ENCODE data around the gene GNAS-AS1.

The GNAS-AS1 gene

GRCh38 chr20:58884966-58885365 is 34.3 kb upstream of the GNAS-AS1 start:
- no peak for DNase-seq (ENCODE audit: low spot score)

GRCh38 chr20:58883241-58883691 is 32.6 kb upstream of the GNAS-AS1 start:
- no peak for DNase-seq (ENCODE audit: low spot score)

DNA sequence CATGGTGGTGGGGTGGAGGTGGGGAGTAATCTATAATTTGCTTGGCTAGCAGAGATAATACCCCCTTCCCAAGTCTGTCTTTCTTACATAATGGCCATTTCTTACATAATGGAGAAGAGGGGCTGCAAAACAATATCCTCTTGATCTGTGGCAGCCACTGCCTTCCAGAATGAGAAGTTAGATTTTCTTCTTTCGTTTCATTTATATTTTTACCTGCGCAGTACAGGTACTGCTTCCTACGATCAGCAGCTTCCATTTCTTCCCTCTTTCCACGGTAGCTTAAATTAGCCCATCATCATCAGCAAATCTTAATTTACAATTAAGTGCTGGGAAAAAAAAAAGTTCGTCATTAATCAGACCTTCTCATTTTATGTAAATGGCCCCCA is 32.0 kb upstream of the GNAS-AS1 start:
- no peak for DNase-seq (ENCODE audit: low spot score)

DNA sequence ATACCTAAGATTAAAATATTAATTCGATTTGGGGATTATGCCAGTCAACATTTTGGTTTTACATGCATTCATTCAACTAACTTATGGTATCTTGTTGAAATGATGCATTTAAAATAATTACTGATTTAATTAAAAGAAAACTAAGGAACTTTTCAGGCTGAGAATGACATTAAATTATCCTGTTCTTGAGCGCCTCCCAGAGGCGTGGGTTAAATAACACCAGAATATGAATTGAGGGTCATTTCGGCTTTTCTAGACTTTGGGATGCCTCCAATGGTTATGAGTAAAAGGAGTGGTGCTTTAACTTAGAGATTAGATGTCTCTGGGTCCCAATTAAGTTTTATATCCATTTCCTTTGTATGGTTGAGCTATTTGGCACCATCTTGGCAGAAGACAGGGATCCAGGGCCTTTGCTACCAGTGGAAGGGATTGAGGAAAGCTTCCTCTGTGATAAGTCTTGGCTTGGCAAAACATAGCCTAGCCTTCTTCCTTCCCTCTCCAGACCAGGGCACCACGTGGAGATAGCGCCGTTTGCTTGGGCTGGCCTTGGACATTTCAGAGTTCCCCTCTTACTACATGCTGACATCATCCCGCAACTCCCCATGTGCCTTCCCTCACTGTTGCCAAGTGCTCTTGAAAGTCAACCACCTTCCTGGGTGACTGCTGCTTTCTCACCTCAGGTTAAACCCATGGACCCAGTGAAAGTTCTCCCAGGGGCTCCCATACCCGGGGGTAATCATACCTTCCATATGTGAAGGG is 30.5 kb upstream of the GNAS-AS1 start:
- DNase-seq (ENCODE audit: low spot score) = no peak

DNA sequence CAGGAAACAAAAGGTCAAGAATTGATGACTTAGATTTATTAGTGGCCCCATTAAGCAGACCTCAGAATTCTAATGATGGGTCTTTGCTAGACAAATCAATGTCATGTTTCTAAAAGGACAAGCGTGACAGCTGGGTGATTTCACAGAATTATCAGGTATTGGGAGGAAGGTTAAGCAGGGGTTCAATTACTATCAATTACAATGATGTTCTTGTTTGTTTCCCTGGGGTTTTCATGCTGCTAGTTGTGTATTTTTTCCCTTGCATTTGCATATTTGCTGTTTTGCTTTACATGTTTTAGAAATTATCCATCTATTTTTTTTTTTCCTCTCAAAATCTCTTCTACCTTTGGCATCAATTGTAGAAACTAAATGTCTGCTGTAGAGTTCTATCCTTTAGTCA is 29.7 kb upstream of the GNAS-AS1 start:
- no peak for DNase-seq (ENCODE audit: low spot score)

GRCh38 chr20:58878399-58878798 is 27.7 kb upstream of the GNAS-AS1 start:
- no peak for DNase-seq (ENCODE audit: low spot score)

DNA sequence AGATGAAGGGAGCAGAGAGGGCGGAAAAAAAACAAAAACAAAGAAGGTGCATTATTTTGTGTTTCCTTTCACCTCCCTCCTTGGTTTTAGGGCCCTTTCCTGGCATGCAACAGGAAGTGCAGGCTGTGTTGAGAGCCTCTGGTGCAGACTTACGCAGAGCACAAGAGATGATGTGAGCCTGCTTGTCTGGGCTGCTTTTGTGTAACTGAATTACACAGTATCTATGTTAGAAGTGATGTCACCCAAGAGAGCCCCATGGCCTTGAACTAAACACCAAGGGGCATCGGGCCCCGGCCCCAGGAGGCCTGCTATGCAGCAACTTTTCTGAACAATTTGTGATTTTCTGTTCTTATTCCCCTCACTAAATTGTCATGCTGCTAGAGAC is 27.3 kb upstream of the GNAS-AS1 start:
- DNase-seq (ENCODE audit: low spot score) = no peak

DNA sequence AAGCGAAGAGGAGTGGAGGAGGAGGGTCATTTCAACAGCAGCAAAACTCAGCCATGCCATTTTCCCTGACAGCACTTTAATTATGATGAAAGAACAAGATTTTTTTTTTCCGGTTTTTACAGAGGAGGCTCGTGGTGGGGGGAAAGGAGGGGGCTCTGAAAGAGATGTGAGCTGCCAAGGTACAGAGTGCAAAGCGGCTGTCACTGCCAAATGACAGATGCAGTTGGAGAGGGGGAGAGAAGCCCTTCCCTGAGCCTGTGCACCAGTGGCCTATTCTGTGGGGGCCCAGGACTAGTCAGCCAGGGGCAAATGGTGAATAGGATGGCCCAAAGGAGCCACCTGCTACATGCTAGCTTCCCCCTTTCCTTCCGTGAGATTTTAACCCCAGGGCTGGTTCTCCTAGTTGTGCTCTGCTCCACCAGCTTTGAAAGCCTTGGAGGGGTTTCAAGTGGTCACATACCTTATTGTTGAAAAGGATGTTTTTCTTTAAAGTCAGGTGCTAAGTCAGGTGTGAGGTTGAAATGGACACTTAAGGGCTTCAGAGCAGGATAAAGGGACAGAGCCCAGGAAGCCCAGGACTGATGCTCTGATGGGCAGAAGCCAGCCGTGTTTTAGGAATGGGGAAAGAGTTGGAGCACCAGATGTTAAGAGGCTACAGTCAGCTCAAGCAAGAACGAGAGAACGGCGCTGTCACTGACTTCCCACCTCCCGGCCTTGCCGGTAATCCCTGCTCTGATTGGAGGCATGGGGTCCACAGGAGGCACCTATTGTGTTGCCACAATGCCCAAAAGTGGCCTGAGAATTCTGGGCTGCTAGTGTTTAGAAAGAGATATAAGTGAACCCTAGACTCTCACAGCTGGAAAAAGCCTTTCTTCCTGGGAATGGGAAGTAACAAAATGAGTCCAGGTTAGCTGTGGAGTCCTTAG is 26.6 kb upstream of the GNAS-AS1 start:
- no peak for DNase-seq (ENCODE audit: low spot score)

DNA sequence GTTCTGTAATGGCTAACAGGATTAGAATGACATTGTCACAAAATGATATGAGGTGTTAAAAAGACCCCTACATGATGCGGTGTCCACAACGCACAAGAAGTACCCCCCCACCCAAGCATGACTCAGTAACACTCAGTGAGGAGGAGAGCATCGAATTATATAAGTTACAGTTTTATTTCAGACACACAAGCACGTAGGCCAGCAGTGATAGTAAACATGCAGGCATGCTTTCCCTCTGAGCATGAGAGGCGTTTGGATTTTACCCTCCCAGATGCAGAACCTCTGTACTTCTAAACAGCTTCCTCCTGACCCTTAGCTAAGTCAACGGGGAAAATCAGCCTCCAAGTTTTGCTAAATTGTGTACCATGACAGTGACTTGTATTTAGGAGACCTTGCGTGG is 25.7 kb upstream of the GNAS-AS1 start:
- no peak for DNase-seq (ENCODE audit: low spot score)

DNA sequence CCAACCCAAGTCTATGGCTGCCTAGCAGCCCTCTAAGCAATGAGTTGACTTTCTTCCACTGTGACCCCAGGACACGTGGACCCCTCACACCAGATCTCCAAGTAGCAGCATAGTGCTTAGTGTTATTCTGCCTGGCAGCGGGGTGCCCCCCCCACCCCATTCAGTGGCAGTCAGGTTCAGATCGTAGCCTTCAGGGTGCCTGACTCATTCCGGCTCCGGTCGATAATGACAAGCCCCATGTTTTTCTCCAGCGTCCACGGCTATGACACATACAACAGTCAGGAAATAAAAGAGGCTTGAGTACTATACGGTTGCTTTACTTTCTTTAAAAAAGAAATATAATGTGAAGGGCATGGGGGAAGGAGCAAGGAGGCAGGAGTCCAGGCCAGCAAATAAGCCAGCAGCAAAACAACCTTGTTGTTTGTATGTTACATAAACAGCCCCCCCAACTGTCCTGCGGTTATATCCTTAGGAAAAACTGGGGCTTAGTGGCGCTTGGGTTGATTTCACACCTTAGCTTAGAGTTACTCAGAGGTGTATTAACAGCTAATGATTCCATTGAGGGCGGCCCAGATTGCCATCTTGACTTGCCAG is 24.9 kb upstream of the GNAS-AS1 start:
- DNase-seq (ENCODE audit: low spot score) = no peak

DNA sequence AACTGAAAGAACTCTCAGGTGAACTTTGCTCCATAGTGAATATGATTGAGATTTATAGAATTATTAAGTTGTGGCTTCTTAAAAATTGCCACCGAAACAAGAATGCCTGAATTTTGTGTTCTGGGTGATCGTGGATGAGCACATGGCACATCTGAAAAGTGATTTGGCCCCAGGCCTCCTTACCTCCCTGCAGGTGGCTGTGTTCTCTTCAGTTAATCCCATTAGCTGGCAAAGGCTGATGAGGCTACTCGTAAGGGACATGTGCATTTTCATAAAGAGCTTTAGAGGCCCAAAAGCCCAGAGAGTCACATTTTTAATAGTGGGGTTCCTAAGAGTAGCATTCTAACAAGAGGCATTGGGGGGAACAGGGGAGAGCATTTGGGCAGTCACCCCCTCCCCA is 24.4 kb upstream of the GNAS-AS1 start:
- no peak for DNase-seq (ENCODE audit: low spot score)

DNA sequence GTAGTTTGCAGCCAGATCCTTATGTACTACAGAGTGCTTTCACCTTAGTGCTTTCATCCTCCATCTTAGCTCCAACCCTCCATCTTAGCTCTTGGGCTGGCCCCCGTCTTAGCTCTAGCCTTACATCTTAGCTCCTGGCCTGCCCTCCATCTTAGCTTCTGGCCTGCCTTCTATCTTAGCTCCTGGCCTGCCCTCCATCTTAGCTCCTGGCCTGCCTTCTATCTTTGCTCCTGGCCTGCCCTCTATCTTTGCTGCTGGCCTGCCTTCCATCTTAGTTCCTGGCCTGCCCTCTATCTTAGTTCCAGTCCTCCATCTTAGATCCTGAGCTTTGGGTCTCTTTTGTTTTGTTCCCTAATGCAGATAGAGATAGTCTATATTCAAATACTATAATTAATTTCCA is 23.8 kb upstream of the GNAS-AS1 start:
- DNase-seq (ENCODE audit: low spot score) = no peak

DNA sequence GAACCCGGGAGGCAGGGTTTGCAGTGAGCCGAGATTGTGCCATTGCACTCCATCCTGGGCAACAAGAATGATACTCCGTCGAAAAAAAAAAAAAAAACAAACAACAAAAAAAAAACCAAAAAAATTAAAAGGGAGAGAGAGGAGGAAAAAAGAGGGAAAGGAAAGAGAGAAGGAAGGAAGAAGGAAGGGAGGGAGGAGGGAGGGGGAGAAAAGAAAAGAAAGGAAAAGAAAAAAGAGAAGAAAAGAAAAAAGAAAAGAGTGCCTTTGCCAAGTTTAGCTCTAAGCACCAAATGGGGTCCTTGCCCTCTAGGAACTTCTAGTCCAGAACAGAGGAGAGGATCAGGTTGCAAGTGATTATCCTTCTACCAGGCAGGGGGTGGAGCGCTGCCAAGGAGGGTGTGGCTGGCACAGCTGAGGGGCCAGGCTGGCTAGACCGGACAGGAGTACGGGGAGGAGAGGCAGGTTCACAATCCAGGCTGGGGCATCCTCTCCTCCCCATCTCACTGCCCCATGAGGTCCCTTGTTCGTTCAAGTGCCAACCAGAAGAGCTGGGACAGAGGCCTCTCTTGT is 20.9 kb upstream of the GNAS-AS1 start:
- no peak for DNase-seq (ENCODE audit: low spot score)

DNA sequence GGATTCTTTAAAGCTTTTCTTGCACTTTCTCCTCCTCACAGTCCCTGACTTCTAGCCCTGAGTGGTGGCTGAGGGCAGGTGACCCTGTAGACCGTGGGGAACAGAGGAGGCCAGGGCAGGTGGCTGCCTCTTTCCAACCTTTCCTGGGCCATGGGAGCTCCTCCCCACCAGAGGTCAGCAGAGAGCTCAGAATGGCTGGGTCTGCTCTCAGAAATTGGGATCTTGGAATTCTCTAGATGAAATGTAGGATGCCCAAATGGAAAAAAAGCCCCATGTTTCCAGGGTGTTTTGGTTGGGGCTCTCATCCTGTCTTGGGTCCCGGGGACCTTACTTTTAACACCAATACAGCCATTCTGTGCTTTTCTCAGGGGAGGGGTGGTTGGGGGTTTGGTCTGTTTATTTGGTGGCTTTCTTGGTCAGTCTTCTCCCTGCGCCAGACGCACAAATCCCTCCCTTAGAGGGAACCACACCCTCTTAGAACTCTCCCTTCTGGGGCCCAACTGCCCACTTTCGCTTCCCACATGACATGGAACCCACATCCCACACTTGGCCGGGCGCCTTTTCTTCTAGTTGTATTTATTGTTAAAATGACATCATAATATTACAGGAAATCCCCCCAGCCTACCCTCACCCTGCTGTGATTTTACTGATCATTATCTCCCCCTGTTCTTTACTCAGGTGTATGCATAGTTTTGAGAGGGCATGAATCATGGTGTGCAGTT is 19.8 kb upstream of the GNAS-AS1 start:
- peak; percentile 71 for DNase-seq (ENCODE audit: low spot score)

DNA sequence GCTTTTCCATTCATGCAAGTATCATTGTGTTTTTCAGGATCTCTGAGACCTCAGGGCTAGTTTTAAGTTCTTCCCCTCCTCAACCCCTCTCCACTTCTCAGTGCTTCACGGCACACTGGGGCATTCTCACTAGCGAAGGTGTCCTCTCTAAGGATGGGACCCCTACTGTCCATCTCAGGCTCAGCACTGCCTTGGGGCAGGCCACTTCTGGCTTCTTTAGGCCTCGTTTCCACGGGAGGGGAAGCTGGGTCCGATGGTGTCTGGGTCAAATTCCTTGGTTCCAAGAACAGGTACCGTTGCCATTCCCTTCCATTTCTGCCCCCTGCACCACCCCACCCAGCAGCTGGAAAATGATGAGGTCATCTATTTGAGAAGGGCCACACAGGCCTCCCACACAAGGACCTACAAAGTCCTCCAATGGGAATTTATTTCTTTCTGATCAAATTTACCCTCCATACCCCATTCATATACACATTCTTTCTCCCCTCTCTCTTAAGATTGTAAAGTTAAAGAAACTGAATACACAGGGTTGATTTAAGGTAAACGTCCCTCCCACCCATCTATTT is 19.0 kb upstream of the GNAS-AS1 start:
- no peak for DNase-seq (ENCODE audit: low spot score)

DNA sequence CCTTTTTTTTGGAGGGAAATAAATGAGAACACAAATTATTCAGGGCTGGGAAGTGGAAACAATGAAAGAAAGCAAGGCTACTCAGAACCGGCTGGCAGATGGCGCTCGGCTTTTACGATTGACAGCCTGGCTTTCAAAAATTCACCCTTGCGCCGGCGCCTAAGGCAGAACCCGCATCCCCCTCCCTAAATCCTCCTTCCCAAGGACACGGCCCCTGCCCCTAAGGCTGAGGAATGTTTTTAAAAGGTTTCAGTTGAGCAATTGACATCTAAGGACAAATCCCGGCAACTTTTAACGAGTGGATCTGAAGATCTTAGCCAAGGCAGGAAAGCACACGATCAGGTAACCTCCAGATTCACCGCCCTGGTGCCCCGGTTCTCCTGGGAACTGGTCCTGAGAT is 18.1 kb upstream of the GNAS-AS1 start:
- peak; percentile 52 for DNase-seq (ENCODE audit: low spot score)

DNA sequence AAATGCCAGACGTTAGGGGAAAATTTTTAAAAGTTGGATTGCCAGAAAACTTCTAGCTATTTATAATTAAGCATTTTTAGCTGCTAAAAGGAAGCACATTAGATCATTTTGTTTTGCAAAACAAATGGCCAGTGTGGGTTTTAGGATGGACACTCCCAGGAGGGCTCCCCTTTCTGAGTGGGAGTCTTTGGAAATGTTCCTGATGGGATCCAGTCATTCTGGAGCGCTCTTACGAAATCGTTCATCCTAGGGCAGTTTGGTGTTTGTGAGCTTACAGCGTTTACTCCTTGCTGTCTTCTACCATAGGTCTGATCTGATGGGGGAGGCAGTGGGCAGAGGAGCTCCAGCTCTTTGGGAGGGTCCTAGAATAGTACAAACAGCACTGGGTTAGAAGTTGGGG is 16.5 kb upstream of the GNAS-AS1 start:
- DNase-seq (ENCODE audit: low spot score) = no peak

GRCh38 chr20:58865843-58866242 is 15.1 kb upstream of the GNAS-AS1 start:
- DNase-seq (ENCODE audit: low spot score) = no peak

DNA sequence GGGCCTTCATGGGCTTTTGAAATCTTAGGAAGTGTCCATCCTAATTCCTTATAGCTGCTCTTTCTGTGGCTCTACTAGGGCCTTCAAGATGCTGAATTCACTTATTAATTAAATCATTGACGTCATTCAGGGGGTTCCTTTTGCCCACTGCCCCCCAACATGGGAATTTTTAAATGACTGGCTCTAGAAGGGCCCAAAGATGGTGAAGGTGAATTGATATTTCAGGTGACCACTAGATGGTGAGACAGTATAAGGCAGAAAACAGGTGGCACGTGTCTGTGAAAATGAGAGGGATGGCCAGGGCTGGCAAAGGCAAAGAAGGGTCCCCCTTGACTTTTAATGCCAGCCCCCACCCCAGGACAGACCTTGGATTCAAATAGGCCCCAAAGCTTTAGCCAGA is 13.6 kb upstream of the GNAS-AS1 start:
- DNase-seq (ENCODE audit: low spot score) = no peak

DNA sequence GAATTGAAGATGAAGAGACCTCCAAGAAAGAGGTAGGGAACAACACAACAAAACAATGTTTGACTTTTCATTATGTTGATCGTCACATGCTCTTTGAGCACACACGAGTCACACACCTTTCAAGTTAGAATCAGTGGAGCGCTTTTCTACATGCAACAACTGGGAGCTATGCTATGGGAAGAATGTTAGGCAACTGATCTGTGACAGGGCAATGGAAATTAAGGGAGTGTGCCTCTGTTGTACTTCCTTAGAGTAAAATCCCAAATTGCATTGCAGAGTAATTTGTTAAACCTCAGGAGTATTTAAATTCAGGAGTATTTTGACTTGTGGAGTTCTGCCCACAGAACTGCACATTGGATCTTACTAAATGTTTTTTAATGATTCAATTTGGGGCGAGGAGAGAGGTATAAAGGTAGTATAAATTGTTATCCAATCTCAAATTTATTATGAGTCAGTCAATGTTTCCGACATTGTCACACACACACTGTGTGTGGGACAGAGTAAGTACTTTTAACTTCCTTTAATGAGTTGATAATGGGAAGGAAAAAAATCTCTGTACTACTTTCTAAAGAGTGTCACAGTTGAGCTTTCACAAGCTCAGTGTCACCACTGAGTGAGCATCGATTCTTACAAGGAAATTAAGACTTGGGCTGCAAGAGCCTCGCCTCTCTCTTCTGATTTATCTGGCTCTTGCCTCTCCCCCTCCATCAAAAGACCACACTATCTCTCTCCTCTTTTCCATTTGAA is 12.5 kb upstream of the GNAS-AS1 start:
- no peak for DNase-seq (ENCODE audit: low spot score)

Measured in Ammon's horn (tissue), 1 donor.